AG20443 (cell line): ENCODE data around the gene MASP1.

Experiments used
- DNase-seq: peaks from one replicate; pipeline ENCODE4 v3.0.0; 2012; ENCODE audit warnings: low spot score, mixed read lengths

Gene MASP1, protein sequence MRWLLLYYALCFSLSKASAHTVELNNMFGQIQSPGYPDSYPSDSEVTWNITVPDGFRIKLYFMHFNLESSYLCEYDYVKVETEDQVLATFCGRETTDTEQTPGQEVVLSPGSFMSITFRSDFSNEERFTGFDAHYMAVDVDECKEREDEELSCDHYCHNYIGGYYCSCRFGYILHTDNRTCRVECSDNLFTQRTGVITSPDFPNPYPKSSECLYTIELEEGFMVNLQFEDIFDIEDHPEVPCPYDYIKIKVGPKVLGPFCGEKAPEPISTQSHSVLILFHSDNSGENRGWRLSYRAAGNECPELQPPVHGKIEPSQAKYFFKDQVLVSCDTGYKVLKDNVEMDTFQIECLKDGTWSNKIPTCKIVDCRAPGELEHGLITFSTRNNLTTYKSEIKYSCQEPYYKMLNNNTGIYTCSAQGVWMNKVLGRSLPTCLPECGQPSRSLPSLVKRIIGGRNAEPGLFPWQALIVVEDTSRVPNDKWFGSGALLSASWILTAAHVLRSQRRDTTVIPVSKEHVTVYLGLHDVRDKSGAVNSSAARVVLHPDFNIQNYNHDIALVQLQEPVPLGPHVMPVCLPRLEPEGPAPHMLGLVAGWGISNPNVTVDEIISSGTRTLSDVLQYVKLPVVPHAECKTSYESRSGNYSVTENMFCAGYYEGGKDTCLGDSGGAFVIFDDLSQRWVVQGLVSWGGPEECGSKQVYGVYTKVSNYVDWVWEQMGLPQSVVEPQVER

DNA sequence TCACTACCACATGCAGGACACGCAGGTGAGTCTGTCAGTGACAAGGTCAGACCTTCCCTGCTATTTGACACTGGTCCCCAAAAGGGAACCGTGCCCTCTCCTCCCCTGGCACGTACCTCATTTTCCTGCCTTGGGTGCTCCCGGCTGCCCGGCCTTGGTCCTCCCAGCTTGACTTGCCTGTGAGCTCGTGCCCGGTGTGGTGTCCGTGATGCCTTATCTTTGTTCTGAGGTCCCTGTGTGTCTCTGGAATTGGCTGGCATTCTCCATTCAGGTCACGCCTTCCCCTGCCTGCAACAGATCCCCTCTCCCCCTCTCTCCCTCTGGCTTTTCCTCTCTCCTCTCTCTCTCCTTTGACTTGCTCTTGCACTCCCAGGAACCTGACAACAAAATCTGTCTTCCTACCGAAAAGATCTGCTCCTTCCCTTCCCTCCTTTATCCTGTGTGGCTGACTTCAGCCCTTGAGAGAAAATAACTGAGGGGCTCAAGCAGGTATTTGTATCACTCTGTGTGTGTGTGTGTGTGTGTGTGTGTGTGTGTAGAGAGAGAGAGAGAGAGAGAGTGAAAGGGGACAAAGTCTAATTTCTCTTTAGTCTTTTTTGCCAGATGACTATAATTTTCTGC is at the start of gene MASP1:
TSS of gene MASP1 (minus strand) at position 226 of the 621 bp plus-strand sequence. CDS start at position 121, 105 bp downstream.
- DNase-seq: peak; percentile 18

DNA sequence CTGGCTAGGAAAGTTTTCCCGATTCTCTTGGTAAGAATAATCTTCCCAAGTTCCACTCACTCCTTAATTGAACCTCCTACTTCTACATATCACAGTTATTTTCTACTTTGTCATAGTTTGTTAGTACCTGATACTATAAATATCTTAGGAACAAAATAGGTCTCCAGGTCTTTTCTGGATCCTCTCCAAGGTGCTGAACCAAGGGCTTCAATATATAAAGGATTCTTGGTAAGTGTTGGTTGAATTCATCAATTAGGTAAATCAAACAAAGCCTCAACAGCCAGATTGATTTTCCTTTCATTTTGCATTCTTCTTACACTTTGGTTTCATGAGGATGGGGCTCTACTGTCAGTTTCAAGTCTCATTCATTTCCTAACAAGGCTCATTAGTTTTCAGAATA is 49.0 kb upstream of the MASP1 start:
- no peak for DNase-seq

DNA sequence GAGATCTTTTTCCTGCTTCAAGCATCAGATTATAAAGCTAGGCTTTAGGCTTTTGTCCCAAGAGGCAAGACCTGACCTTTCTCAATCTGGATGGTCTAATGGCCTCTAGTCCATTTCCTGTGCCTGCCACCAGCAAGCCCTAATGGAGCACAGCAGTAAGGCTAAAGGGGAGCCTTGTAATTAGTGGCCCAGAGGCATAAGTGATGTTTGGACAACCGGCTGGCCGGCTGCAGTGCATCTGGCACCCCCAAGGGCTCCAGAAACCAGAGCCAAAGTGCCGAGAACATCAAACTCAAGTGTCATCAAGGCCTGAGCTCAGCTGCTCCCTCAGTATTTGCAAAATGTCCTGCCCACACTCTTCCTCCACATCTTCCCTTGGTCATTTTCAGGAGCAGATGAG is 44.8 kb upstream of the MASP1 start:
- no peak for DNase-seq

DNA sequence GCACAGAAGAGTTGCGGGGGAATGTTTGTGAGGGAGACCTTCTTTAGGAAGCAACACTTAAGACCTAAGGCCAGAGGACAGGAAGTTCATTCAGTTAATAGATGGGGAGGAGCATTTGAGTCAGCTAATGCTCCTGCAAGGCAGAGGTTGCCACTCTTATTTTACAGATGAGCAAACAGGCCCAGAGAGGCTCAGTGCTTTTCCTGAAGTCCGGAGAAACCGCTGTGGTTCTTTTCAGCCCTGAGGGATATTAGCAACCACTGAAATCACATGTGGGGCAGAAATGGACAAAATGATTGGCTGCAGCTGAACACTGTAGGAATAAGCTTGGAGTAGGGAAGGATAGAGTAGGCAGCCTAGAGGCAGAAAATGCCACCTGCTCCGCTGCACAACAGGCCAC is 43.4 kb upstream of the MASP1 start:
- no peak for DNase-seq

- DNase-seq: no peak
These were observed 37.2 kb upstream of the MASP1 start for GRCh38 chr3:187328691-187329090.

DNA sequence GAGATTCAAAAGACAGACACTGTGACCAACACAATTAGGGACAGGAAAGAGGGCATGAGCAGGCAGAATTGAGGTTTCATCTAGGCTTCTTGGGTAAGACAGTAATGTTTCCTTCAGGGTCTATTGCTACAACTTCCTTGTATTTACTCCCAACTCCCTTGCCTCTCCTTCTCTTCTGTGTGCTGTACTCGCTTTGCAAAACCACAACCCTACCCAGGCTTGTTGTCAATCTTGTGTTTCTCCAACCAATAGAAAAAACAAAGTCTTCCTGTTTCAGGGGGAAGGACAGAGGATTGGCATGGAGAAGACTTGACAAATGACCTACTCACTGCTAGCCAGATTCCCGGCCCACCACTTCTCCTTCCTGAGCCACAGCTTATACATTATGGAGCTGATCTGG is 36.3 kb upstream of the MASP1 start:
- no peak for DNase-seq

GRCh38 chr3:187325632-187326031 is 34.1 kb upstream of the MASP1 start:
- DNase-seq: no peak

DNA sequence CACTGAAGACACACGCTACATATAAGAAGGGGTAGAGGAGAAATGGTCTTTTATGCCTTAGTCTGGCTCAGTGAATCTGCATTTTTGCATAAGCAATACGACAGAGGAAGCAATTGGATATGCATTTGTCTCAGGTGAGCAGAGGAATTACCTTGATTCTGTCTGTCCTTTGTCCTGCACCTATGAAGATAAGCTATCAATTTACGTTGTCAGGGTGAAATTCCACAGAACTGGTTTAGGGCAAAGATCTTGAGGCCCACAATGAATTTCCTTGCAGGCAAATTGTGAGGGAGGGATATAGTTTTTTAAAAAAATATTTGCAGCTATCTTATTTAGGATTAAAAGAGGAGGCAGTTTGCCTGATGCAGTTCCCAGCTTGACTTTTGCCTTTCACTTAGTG is 31.6 kb upstream of the MASP1 start:
- DNase-seq: no peak

DNA sequence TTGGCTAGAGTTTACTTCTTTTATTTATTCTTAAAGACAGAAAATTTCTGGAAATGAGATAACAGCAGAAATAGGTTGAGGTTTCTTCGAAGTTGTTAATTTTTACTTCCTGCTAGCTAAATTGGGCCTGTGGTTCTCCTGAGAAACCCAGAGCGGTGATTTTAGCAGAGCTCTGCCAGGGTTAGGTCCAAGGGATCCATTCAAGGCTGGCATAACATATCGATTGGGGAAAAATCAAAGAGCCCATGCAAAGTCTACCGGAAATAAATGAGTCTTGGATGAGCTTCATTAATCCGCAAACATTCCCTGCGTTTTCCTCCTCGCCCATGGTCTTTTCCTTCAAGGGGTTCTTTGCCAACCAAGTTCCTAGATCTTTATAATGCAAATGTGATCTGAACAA is 30.8 kb upstream of the MASP1 start:
- DNase-seq: no peak

- DNase-seq: no peak
These were observed 30.2 kb upstream of the MASP1 start for GRCh38 chr3:187321766-187322165.

- peak; percentile 83 for DNase-seq
These were observed 28.3 kb upstream of the MASP1 start for GRCh38 chr3:187319699-187320302.

DNA sequence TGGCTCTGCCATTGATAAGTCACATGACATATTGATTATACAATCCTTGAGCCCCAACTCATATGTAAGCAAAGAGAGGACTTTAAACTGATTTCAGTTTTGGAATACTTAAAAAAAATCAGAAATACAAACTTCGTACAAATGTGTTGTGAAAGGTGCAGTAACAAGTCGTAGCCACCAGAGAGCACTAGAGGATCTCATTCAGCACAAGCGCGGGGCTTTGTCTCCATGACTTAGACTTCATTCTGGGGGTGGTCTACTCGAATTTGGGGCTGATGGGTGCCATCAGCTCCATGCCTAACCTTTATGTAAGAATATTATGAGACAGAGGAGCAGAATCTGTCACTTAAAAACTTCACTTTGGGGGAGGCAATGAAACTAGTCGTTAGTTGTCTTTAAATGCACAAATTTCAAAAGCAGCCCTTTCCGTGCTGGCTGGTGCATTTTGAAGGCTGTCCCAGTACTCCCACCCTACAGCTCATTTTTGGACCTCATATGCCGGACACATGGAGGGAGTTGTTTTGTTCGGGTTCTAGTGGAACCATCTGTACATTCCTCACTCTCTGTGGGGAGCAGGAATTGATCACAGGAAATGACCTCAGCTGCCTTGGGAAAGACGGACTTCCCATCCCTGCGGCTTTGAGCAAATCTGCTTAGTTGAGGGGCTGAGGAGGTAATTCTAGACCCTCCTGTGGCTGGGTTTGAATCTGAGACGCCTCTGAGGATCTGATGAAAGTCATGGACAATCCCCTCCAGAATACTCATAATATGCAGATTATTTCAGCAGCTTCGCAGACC is 27.5 kb upstream of the MASP1 start:
- peak; percentile 79 for DNase-seq

- DNase-seq: peak; percentile 34
These were observed 24.3 kb upstream of the MASP1 start for GRCh38 chr3:187315872-187316271.

GRCh38 chr3:187314176-187314575 is 22.6 kb upstream of the MASP1 start:
- DNase-seq: no peak

GRCh38 chr3:187310954-187311470 is 19.5 kb upstream of the MASP1 start:
- DNase-seq: no peak

DNA sequence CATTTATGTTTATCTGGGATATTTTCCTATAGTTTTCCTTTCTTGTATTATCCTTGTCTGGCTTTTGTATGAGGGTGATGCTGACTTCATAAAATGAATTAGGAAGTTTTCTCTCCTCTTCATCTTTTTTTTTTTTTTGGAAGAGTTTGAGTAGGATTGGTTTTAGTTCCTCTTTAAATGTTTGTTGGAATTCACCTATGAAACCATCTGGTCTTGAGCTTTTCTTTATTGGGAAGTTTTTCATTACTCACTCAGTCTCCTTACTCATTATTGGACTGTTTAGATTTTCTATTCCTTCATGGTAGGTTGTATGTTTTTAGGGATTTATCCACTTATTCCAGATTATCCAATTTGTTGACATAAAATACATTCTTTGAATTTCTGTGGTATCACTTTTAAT is 18.7 kb upstream of the MASP1 start:
- DNase-seq: no peak

DNA sequence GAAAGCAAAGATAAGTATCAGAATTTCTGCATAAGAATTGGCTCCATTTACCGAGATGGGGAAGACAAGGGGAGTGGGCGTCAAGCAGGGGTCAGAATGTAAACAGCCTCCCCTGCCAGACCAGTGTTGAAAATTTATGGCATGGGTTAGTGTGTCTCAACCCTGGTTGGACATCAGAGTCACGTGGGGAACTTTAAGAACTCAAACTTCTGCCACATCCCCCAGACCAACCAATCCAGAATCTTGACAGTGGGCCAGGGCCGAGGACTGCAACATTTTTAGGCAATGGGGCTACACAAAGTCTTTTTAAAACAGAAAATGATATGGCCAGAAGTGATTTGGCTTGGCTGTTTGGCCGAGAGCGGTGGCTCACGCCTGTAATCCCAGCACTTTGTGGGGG is 14.3 kb upstream of the MASP1 start:
- DNase-seq: no peak

DNA sequence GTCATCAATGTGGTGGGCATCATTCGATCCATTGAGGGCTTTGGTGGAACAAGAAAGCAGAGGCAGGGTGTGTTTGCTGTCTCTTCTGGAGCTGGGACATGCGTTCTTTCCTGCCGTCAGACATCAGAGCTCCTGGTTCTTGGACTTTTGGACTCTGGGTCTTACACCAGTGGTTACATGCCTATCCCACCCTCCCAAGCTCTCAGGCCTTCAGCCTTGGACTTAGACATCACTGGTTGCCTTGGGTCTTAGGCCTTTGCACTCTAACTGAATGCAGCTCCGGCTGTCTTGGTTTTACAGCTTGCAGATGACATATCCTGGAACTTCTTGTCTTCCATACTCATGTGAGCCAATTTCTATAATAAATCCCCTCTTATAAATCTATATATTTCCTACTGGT is 8.1 kb upstream of the MASP1 start:
- no peak for DNase-seq

- DNase-seq: no peak
These were observed 5.4 kb upstream of the MASP1 start for GRCh38 chr3:187296911-187297310.

- DNase-seq: no peak
These were observed 4.5 kb upstream of the MASP1 start for GRCh38 chr3:187296058-187296457.

DNA sequence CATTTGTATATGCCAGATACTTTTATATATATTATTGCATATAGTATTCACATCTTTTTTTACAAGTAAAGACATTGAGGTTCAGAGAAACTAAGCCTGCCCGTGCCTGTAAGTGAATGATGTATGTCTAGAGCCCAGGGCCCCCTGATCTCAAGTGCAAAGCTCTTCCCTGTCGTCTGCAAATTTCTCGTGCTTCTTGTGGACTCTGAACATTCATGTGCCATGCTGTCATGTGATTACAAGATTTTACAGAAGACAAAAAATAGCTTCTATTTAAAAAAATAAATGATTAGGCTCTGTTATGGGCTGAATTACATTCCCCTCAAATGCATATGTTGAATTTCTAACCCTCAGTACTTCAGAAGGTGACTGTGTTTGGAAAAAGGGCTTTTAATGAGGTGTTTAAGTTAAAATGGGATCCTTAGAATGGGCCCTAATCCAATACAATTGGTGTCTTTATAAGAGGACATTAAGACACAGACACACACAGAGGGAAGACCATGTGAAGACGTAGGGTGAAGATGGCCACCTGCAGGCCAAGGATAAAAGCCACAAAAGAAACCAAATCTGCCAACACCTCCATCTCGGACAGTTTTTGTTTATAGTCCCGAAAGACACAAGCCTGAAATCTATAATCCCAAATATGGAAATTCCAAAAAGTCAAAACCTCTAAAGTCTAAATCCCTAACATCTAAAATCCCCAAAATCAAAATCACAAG is 3.9 kb upstream of the MASP1 start:
- no peak for DNase-seq
